DLD1 (cell line): ENCODE data around the gene SOSTDC1.
"Not testable (repeated sequence)": the region's sequence is repeated elsewhere in the genome, so short reads cannot be mapped to it uniquely, and the experiment has no call there.

Source experiments
- in situ Hi-C: cut with HindIII; loops from 2 replicates; pipeline ENCODE4 v1.10.0; 2017; ENCODE audit warnings: low sequenced_read_pairs

The SOSTDC1 gene

GRCh38 chr7:16465469-16466361 is at the start of gene SOSTDC1:
TSS of gene SOSTDC1 (minus strand) at chr7:16465738. CDS start at chr7:16465668, 70 bp downstream.
- in situ Hi-C loops: no loop called here

GRCh38 chr7:16514729-16515128 is 49.2 kb upstream of the SOSTDC1 start:
- in situ Hi-C loops: no loop called here

- in situ Hi-C loops: no loop called here
Measured at GRCh38 chr7:16514271-16514670, 48.7 kb upstream of the SOSTDC1 start.

GRCh38 chr7:16512097-16512496 is 46.6 kb upstream of the SOSTDC1 start:
- in situ Hi-C loops: no loop called here

- in situ Hi-C loops: no loop called here
Measured at GRCh38 chr7:16511314-16511713, 45.8 kb upstream of the SOSTDC1 start.

GRCh38 chr7:16509829-16510228 is 44.3 kb upstream of the SOSTDC1 start:
- in situ Hi-C loops: no loop called here

- in situ Hi-C loops: not testable (repeated sequence)
Measured at GRCh38 chr7:16506422-16506821, 40.9 kb upstream of the SOSTDC1 start.

GRCh38 chr7:16504019-16504418 is 38.5 kb upstream of the SOSTDC1 start:
- in situ Hi-C loops: no loop called here

- in situ Hi-C loops: no loop called here
Measured at GRCh38 chr7:16502303-16502702, 36.8 kb upstream of the SOSTDC1 start.

GRCh38 chr7:16498122-16498521 is 32.6 kb upstream of the SOSTDC1 start:
- in situ Hi-C loops: no loop called here

- in situ Hi-C loops: no loop called here
Measured at GRCh38 chr7:16494955-16495719, 29.6 kb upstream of the SOSTDC1 start.

- in situ Hi-C loops: no loop called here
Measured at GRCh38 chr7:16494551-16494950, 29.0 kb upstream of the SOSTDC1 start.

GRCh38 chr7:16493266-16493665 is 27.7 kb upstream of the SOSTDC1 start:
- in situ Hi-C loops: no loop called here

GRCh38 chr7:16492513-16493062 is 27.1 kb upstream of the SOSTDC1 start:
- in situ Hi-C loops: no loop called here

GRCh38 chr7:16491148-16491547 is 25.6 kb upstream of the SOSTDC1 start:
- in situ Hi-C loops: no loop called here

GRCh38 chr7:16484453-16485158 is 19.1 kb upstream of the SOSTDC1 start:
- in situ Hi-C loops: no loop called here

GRCh38 chr7:16479591-16479990 is 14.1 kb upstream of the SOSTDC1 start:
- in situ Hi-C loops: no loop called here

GRCh38 chr7:16479161-16479560 is 13.6 kb upstream of the SOSTDC1 start:
- in situ Hi-C loops: no loop called here

GRCh38 chr7:16471933-16472332 is 6.4 kb upstream of the SOSTDC1 start:
- in situ Hi-C loops: no loop called here

- in situ Hi-C loops: no loop called here
Measured at GRCh38 chr7:16463949-16464715, 1.4 kb downstream of the SOSTDC1 start.
